ENCODE data around the gene RBM6.
"Not testable (repeated sequence)": the region's sequence is repeated elsewhere in the genome, so short reads cannot be mapped to it uniquely, and the experiment has no call there.

RBM6 gene

GRCh38 chr3:49930922-49931321 is 9.0 kb upstream of the RBM6 start:
- H3K4me3 Mint-ChIP-seq: peak overlapping the region; percentile 62
- peaks cover 34% of the 10 kb centered on the region for H3K4me1 Mint-ChIP-seq
- peak; percentile 47 for DNase-seq
- H3K27me3 Mint-ChIP-seq (ENCODE audit: low read depth, poor library complexity): peaks cover 2% of the 10 kb centered on the region
- H3K9me3 Mint-ChIP-seq: no peaks in the 10 kb centered on the region
- H3K36me3 Mint-ChIP-seq (ENCODE audit: low read depth): no peaks in the 10 kb centered on the region
- H3K27ac Mint-ChIP-seq: peak overlapping the region; percentile 38
- no peak for TF ChIP-seq CTCF (IDR thresholded peaks at IDR 0.05)

GRCh38 chr3:49932281-49932680 is 7.7 kb upstream of the RBM6 start:
- H3K27ac Mint-ChIP-seq; DNase-seq; H3K27me3 Mint-ChIP-seq (ENCODE audit: low read depth, poor library complexity); H3K4me3 Mint-ChIP-seq; H3K36me3 Mint-ChIP-seq (ENCODE audit: low read depth); H3K9me3 Mint-ChIP-seq: not testable (repeated sequence)
- peaks cover 40% of the 10 kb centered on the region for H3K4me1 Mint-ChIP-seq

- H3K4me3 Mint-ChIP-seq: no peak overlapping the region
- no peaks in the 10 kb centered on the region for H3K36me3 Mint-ChIP-seq (ENCODE audit: low read depth)
- H3K27ac Mint-ChIP-seq: no peak overlapping the region
- peaks cover 23% of the 10 kb centered on the region for H3K4me1 Mint-ChIP-seq
- H3K9me3 Mint-ChIP-seq: no peaks in the 10 kb centered on the region
- no peak for DNase-seq
- H3K27me3 Mint-ChIP-seq (ENCODE audit: low read depth, poor library complexity): no peaks in the 10 kb centered on the region
- TF ChIP-seq CTCF (IDR thresholded peaks at IDR 0.05): no peak
These were observed 2.9 kb upstream of the RBM6 start for GRCh38 chr3:49937090-49937489.

GRCh38 chr3:49940667-49941249 is 808 bp downstream of the RBM6 start:
- peak overlapping the region; percentile 98 for H3K4me3 Mint-ChIP-seq
- peaks cover 29% of the 10 kb centered on the region for H3K36me3 Mint-ChIP-seq (ENCODE audit: low read depth)
- no peak for DNase-seq
- no peaks in the 10 kb centered on the region for H3K27me3 Mint-ChIP-seq (ENCODE audit: low read depth, poor library complexity)
- H3K4me1 Mint-ChIP-seq: peaks cover 28% of the 10 kb centered on the region
- H3K27ac Mint-ChIP-seq: peak overlapping the region; percentile 99
- TF ChIP-seq CTCF (IDR thresholded peaks at IDR 0.05): no peak
- H3K9me3 Mint-ChIP-seq: peaks cover 6% of the 10 kb centered on the region

- no peak for DNase-seq
- Mint-ChIP-seq H3K27ac (peak overlapping the region; percentile 87), H3K36me3 (ENCODE audit: low read depth) (peaks cover 44% of the 10 kb centered on the region), H3K4me3 (peak overlapping the region; percentile 35), H3K9me3 (peaks cover 6% of the 10 kb centered on the region), H3K4me1 (peaks cover 18% of the 10 kb centered on the region), H3K27me3 (ENCODE audit: low read depth, poor library complexity) (no peaks in the 10 kb centered on the region)
- TF ChIP-seq CTCF (IDR thresholded peaks at IDR 0.05): no peak
These were observed 2.7 kb downstream of the RBM6 start for GRCh38 chr3:49942651-49943050.

- Mint-ChIP-seq H3K36me3 (ENCODE audit: low read depth) (peaks cover 46% of the 10 kb centered on the region), H3K4me1 (no peaks in the 10 kb centered on the region), H3K4me3 (no peak overlapping the region), H3K27me3 (ENCODE audit: low read depth, poor library complexity) (peaks cover 3% of the 10 kb centered on the region), H3K27ac (no peak overlapping the region), H3K9me3 (peaks cover 6% of the 10 kb centered on the region)
- DNase-seq: no peak
- TF ChIP-seq CTCF (IDR thresholded peaks at IDR 0.05): no peak
These were observed 13.0 kb downstream of the RBM6 start for GRCh38 chr3:49952924-49953323.

All from nephron progenitor cell (in vitro differentiated cells).